HFFc6 (cell line): ENCODE data around the gene CCDC120. TPM values are rescaled to one million over a fixed set of nuclear protein-coding genes. Genes with fewer than 3 reads are reported as not detected.

Experiments
- DNase-seq: peaks from one replicate; pipeline ENCODE4 v3.0.0-alpha.2; 2018
- H3K27ac Mint-ChIP-seq: 2 replicates; pipeline ENCODE4 v1.8.0; 2020; ENCODE audit warnings: mild to moderate bottlenecking, mixed read lengths
- H3K27me3 Mint-ChIP-seq: 2 replicates; pipeline ENCODE4 v1.8.0; 2021; ENCODE audit warnings: mild to moderate bottlenecking, moderate library complexity, mixed read lengths; ENCODE audit not compliant: insufficient read depth
- H3K36me3 Mint-ChIP-seq: 2 replicates; pipeline ENCODE4 v1.8.0; 2021; ENCODE audit warnings: low read depth, mixed read lengths
- H3K4me1 Mint-ChIP-seq: 2 replicates; pipeline ENCODE4 v1.8.0; 2020; ENCODE audit warnings: low read depth, mixed read lengths
- H3K4me3 Mint-ChIP-seq: 2 replicates; pipeline ENCODE4 v1.8.0; 2020; ENCODE audit warnings: mild to moderate bottlenecking, moderate library complexity, mixed read lengths
- H3K9me3 Mint-ChIP-seq: 2 replicates; pipeline ENCODE4 v1.8.0; 2020; ENCODE audit warnings: mild to moderate bottlenecking, mixed read lengths
- CTCF ChIP-seq: fragments of 200-600 bp; sonication (generic); IDR thresholded peaks from 2 replicates; pipeline ENCODE4 v1.5.0; 2021; ENCODE audit warnings: antibody characterized with exemption, mild to moderate bottlenecking
- total RNA-seq, 6 experiments: library from RNA; stranded (reverse); fragmentation: NEBNext Ultra II Directional; extraction: Animal tissue kit (Norgen Biotek cat#: 25700); gene quantifications; 2 replicates in 1 of 6; 3 replicates in 5 of 6; pipeline ENCODE4 v1.2.3, GENCODE V29; 2021

CCDC120 gene
- total RNA-seq, 6 experiments from 2014 or later: 0.05 to 0.62 (median 0.24) TPM; not detected in 2

- DNase-seq: peak; percentile 69
- Mint-ChIP-seq H3K4me3 (peak overlapping the region; percentile 77), H3K4me1 (peaks cover 37% of the 10 kb centered on the region), H3K9me3 (no peaks in the 10 kb centered on the region), H3K36me3 (peaks cover 37% of the 10 kb centered on the region), H3K27ac (peak overlapping the region; percentile 97), H3K27me3 (no peaks in the 10 kb centered on the region; the same call in 1 of the 2 replicates)
- no peak for TF ChIP-seq CTCF
Observed at GRCh38 chrX:49037883-49038475, 20.8 kb upstream of the CCDC120 start.

- peaks cover 40% of the 10 kb centered on the region for H3K4me1 Mint-ChIP-seq
- TF ChIP-seq CTCF: peak; percentile 23; the same call in 1 of the 2 replicates
- H3K4me3 Mint-ChIP-seq: peak overlapping the region; percentile 93
- H3K27ac Mint-ChIP-seq: peak overlapping the region; percentile 97
- no peaks in the 10 kb centered on the region for H3K9me3 Mint-ChIP-seq
- peaks cover 28% of the 10 kb centered on the region for H3K36me3 Mint-ChIP-seq
- peak; percentile 86 for DNase-seq
- peaks cover 1% of the 10 kb centered on the region; the same call in 1 of the 2 replicates for H3K27me3 Mint-ChIP-seq
Observed at GRCh38 chrX:49039598-49040375, 19.0 kb upstream of the CCDC120 start.

- Mint-ChIP-seq H3K4me3 (peak overlapping the region; percentile 93), H3K36me3 (peaks cover 26% of the 10 kb centered on the region), H3K9me3 (no peaks in the 10 kb centered on the region), H3K27ac (peak overlapping the region; percentile 97), H3K27me3 (peaks cover 1% of the 10 kb centered on the region; the same call in 1 of the 2 replicates), H3K4me1 (peaks cover 38% of the 10 kb centered on the region)
- DNase-seq: peak; percentile 27
- no peak for TF ChIP-seq CTCF
Observed at GRCh38 chrX:49040376-49040955, 18.3 kb upstream of the CCDC120 start.

- peaks cover 1% of the 10 kb centered on the region; the same call in 1 of the 2 replicates for H3K27me3 Mint-ChIP-seq
- no peaks in the 10 kb centered on the region for H3K9me3 Mint-ChIP-seq
- H3K4me1 Mint-ChIP-seq: peaks cover 38% of the 10 kb centered on the region
- peak overlapping the region; percentile 93 for H3K4me3 Mint-ChIP-seq
- H3K36me3 Mint-ChIP-seq: peaks cover 26% of the 10 kb centered on the region
- H3K27ac Mint-ChIP-seq: peak overlapping the region; percentile 97
- no peak for TF ChIP-seq CTCF
- peak; percentile 43 for DNase-seq
Observed at GRCh38 chrX:49041744-49042580, 16.8 kb upstream of the CCDC120 start.

GRCh38 chrX:49042581-49043219 lies 16.1 kb upstream of the CCDC120 start:
- no peak for TF ChIP-seq CTCF
- H3K4me3 Mint-ChIP-seq: peak overlapping the region; percentile 93
- H3K36me3 Mint-ChIP-seq: peaks cover 24% of the 10 kb centered on the region
- no peaks in the 10 kb centered on the region for H3K9me3 Mint-ChIP-seq
- no peak for DNase-seq
- H3K4me1 Mint-ChIP-seq: peaks cover 35% of the 10 kb centered on the region
- H3K27me3 Mint-ChIP-seq: peaks cover 1% of the 10 kb centered on the region
- H3K27ac Mint-ChIP-seq: peak overlapping the region; percentile 97
